Astrocyte of the spinal cord (primary cell): ENCODE results near the gene TMEM164.
A peak's percentile ranks its signal among the peaks of the same experiment; 100 is the strongest.

Experiments
- DNase-seq: peaks from one replicate; pipeline ENCODE4 v3.0.0; 2011; ENCODE audit warnings: low read depth, low spot score
- H3K4me3 ChIP-seq: 2 replicates; pipeline ENCODE4 v1.5.1; 2011; ENCODE audit warnings: low read depth, mild to moderate bottlenecking, low read length, moderate library complexity
- in situ Hi-C: cut with HindIII; loops from 2 replicates; pipeline ENCODE4 v1.10.0; 2017; ENCODE audit warnings: low sequenced_read_pairs
- TF ChIP-seq, protein P1 (sequence below): IDR thresholded peaks from 2 replicates; pipeline ENCODE4 v1.5.1; 2012; ENCODE audit warnings: low read depth, mild to moderate bottlenecking, low read length, inconsistent platforms

Gene TMEM164

DNA sequence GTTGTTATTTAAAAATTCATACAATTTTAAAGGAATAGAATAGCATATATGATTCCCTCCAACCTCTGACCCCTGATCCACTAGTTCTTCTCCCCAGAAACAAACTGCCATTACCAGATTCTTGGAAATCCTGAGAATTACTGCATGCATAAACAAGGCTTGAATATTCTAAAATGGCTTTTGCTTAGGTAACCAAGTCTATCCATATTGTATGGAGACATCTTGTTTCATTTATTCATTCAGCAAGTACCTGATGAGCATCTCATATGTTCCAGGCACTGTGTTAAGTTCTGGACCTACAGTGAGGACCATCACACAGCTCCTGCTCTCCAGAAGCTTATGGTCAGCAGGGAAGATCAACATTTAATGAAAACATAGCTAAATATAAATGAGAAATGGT, 49.4 kb downstream of the TMEM164 start:
- H3K4me3 ChIP-seq, result no peak overlapping the region

DNA sequence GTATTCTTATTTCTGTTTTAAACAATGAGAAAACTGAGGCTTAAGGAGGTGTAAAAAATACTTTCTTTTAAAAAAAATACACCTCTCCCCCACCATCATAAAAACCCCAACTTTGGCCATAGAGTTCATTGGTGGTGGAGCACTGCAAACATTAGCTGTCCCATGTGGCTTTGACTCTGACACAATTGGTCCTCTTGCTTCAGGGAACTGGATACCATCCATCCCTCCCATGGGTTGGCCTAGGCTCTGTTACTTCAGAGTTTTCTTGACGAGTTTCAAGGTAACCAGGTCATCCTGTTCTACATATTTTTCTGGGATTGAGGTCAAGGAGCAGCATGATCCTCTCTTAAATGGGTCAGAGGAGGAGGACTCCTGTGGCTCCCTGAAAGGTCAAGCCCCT, 50.5 kb downstream of the TMEM164 start:
- TF ChIP-seq, protein P1, sequence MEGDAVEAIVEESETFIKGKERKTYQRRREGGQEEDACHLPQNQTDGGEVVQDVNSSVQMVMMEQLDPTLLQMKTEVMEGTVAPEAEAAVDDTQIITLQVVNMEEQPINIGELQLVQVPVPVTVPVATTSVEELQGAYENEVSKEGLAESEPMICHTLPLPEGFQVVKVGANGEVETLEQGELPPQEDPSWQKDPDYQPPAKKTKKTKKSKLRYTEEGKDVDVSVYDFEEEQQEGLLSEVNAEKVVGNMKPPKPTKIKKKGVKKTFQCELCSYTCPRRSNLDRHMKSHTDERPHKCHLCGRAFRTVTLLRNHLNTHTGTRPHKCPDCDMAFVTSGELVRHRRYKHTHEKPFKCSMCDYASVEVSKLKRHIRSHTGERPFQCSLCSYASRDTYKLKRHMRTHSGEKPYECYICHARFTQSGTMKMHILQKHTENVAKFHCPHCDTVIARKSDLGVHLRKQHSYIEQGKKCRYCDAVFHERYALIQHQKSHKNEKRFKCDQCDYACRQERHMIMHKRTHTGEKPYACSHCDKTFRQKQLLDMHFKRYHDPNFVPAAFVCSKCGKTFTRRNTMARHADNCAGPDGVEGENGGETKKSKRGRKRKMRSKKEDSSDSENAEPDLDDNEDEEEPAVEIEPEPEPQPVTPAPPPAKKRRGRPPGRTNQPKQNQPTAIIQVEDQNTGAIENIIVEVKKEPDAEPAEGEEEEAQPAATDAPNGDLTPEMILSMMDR, result no peak
- DNase-seq, result no peak
- in situ Hi-C loops, result no loop called here

More for the DNA sequence above, 49.4 kb downstream of the TMEM164 start:
- TF ChIP-seq, protein P1, result no peak
- in situ Hi-C loops, result no loop called here
- no peak for DNase-seq

DNA sequence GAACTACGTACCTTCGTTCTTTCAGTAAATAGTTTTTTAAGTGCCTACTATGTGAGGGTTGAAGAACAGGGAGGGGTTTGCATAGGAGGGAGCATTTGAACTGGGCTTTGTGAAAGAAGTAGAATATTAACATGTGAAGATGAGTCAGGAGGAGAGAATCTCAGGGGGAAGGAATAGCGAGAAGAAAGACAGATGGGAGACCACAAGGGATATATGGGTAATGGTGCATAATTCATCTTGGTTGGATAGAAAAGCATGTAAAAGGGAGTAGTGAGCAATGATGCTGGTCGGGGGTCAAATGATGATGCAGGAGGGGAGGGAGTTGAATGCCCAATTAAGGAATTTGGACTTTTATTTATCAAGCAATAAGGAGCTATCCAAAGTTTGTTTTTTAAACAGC, 52.7 kb downstream of the TMEM164 start:
- peak; percentile 6 for DNase-seq
- in situ Hi-C loops, result no loop called here
- no peak overlapping the region for H3K4me3 ChIP-seq
- TF ChIP-seq, protein P1, result no peak

More for the DNA sequence above, 50.5 kb downstream of the TMEM164 start:
- no peak overlapping the region for H3K4me3 ChIP-seq

DNA sequence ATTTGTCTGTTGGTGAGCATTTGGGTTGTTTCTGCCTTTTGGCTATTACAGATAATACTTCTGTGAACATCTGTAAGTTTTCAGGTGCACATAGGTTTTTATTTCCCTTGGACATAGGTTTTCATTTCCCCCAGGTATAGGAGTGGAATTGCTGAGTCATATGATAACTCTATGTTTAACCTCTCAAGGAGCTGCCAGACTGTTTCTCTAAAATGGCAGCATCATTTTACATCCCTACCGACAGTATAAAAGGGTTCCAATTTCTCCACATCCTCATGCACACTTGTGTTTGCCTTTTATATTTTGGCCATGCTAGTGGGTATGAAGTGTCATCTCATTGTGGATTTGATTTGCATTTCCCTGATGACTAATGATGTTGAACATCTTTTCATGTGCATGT, 53.5 kb downstream of the TMEM164 start:
- no peak for DNase-seq
- TF ChIP-seq, protein P1, result no peak
- H3K4me3 ChIP-seq, result no peak overlapping the region
- in situ Hi-C loops, result no loop called here

DNA sequence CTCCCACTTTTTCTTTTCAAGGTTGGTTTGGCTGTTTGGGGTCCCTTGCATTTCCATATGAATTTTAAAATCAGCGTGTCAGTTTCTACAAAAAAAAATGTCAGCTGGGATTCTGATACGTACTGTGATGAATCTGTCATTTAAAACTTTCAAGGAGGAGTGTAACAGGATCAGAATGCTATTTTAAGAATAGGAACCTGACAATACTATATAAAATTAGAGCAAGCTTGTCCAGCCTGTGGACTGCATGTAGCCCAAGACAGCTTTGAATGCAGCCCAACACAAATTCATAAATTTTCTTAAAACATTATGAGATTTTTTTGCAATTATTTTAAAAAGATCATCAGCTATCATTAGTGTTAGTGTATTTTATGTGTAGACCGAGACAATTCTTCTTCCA, 56.5 kb downstream of the TMEM164 start:
- DNase-seq, result no peak
- in situ Hi-C loops, result no loop called here
- H3K4me3 ChIP-seq, result no peak overlapping the region
- TF ChIP-seq, protein P1, result no peak

DNA sequence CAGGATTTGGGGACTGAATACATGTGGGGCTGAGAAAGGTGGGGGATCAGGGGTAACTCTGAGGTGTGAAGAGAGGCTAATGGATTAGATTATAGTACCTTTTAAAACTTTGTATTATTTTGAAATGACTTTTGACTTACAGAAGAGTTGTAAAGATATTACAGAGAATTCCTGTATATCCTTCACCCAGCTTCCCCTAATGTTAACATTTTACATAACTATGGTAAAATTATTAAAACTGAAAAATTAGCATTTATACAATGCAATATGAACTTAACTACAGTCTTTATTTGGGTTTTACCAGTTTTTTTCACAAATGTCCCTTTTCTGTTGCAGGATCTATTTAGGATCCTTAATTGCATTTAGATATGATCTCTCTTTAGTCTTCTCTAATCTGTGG, 57.4 kb downstream of the TMEM164 start:
- DNase-seq, result no peak
- no peak overlapping the region for H3K4me3 ChIP-seq
- TF ChIP-seq, protein P1, result no peak
- in situ Hi-C loops, result no loop called here

DNA sequence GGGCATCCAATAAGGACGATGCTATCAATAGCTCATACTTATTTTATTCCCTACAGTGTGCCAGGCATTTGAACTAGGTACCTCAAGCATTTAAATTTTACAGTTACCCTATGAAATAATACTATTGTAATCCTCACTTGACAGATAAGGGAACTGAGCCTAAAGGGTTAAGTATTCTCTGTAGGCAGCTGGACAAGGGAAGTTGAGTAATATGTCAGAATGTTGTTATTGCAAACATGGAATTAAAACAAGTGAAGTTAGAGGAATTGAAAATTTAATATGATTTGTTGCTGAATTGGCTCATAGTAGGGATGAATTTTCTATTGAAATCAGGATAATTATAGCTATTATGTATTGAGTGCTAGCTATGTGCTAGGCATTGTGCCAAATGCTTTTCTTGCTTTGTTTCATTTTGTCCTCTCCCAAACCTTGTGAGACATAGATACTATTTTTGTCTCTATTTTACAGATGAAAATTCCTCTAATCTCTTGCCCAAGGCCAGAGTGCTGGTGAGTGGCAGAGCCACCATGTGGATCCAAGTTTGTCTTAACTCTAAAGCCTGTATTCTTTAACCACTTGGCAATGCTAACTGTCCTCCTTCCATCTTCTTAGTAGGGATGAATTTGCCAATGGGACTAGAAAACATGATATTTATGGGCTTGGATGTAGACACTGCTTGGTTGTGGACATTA, 58.1 kb downstream of the TMEM164 start:
- no peak overlapping the region for H3K4me3 ChIP-seq
- TF ChIP-seq, protein P1, result no peak
- DNase-seq, result no peak
- in situ Hi-C loops, result no loop called here
